ENCODE measurements around the gene PRH1.

PRH1 gene

GRCh38 chr12:10867381-10867780, 16.7 kb downstream of the PRH1 start:
- peak; percentile 7 for DNase-seq (ENCODE audit: low read depth)
- no peak overlapping the region for H3K4me3 ChIP-seq (replicated peaks; ENCODE audit: low read depth, low read length)
- no peak for TF ChIP-seq CTCF (IDR thresholded peaks at IDR 0.05; ENCODE audit: low read length, missing control alignments)

GRCh38 chr12:10863512-10864218, 20.4 kb downstream of the PRH1 start:
- no peak for DNase-seq (ENCODE audit: low read depth)
- TF ChIP-seq CTCF (IDR thresholded peaks at IDR 0.05; ENCODE audit: low read length, missing control alignments): no peak
- no peak overlapping the region for H3K4me3 ChIP-seq (replicated peaks; ENCODE audit: low read depth, low read length)

- peak; percentile 6 for DNase-seq (ENCODE audit: low read depth)
- no peak overlapping the region for H3K4me3 ChIP-seq (replicated peaks; ENCODE audit: low read depth, low read length)
- TF ChIP-seq CTCF (IDR thresholded peaks at IDR 0.05; ENCODE audit: low read length, missing control alignments): no peak
These were observed 22.7 kb downstream of the PRH1 start for GRCh38 chr12:10861366-10861765.

GRCh38 chr12:10855807-10856206, 28.2 kb downstream of the PRH1 start:
- H3K4me3 ChIP-seq (replicated peaks; ENCODE audit: low read depth, low read length): no peak overlapping the region
- TF ChIP-seq CTCF (IDR thresholded peaks at IDR 0.05; ENCODE audit: low read length, missing control alignments): no peak
- DNase-seq (ENCODE audit: low read depth): no peak

- H3K4me3 ChIP-seq (replicated peaks; ENCODE audit: low read depth, low read length): no peak overlapping the region
- no peak for TF ChIP-seq CTCF (IDR thresholded peaks at IDR 0.05; ENCODE audit: low read length, missing control alignments)
- DNase-seq (ENCODE audit: low read depth): no peak
These were observed 30.3 kb downstream of the PRH1 start for GRCh38 chr12:10853776-10854175.

GRCh38 chr12:10851243-10851858, 32.7 kb downstream of the PRH1 start:
- no peak overlapping the region for H3K4me3 ChIP-seq (replicated peaks; ENCODE audit: low read depth, low read length)
- no peak for TF ChIP-seq CTCF (IDR thresholded peaks at IDR 0.05; ENCODE audit: low read length, missing control alignments)
- DNase-seq (ENCODE audit: low read depth): no peak
